Liver (tissue), 3 donors: ENCODE results near the gene NLRP6.

Experiments used
- CTCF ChIP-seq: fragments of 150-350 bp; IDR thresholded peaks from 2 replicates; pipeline ENCODE4 v1.5.1; 2017; ENCODE audit warnings: improper control_type of control experiment, low read depth, low read length; ENCODE audit not compliant: missing input control
- SP1 ChIP-seq: IDR thresholded peaks from 2 replicates; pipeline ENCODE4 v1.6.1; 2018; ENCODE audit warnings: antibody characterized with exemption, mild to moderate bottlenecking
- donor health status: healthy.
- donor health status: healthy.

GRCh38 chr11:332651-333480 lies 54.7 kb downstream of the NLRP6 start:
- TF ChIP-seq SP1 (no peak), CTCF (no peak)
